ENCODE measurements around the gene KDELR1.

Gene KDELR1

DNA sequence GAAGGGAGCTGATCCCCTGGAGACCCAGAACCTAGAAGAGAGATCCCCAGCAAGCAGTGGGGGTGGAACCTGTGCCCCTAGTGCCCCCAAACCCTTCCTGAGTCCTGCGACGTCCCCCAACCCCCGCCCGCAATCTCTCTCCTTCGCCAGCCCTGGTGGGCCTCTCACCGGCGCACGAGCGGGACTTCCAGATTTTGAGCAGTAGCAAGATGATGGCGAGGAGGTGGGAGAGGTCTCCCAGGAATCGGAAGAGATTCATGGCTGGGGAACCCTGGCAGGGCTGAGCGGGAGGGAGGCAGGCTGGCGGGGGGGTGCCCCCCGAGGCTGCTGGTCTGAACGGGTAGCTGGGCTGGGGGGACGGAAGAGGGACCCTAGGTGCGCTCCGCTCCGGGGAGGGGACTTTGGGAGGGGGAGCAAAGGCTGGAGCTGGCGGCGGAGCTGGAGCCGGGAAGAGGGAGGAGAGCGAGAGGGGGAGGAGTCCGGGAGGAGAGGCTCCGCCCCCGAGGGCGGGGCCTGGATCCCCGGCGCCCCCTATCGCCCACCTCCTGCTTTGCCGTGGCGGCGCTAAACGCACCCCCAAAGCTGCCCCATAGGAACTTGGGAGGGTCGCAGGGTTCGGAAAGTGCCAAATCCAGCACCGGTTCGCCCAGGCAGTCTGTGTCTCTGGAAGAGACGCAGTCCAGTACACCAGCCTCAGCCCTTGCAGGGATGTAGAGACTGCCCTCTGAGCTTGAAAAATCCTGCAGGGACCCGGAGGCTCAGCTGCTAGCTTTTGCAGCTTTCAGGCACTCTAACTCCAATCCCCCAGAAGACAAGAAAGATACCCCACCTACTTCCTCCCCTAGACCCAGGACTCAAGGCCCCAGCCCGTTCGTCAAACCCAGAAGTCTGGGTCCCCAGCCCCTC is at the start of gene KDELR1:
Gene KDELR1, minus strand, starts transcription at position 452 of the 906 bp plus-strand sequence. Its CDS starts 193 bp downstream, at position 259.
- DNase-seq, result peak in 13 of 14 donors; percentile 27 to 82 (median 64)

DNA sequence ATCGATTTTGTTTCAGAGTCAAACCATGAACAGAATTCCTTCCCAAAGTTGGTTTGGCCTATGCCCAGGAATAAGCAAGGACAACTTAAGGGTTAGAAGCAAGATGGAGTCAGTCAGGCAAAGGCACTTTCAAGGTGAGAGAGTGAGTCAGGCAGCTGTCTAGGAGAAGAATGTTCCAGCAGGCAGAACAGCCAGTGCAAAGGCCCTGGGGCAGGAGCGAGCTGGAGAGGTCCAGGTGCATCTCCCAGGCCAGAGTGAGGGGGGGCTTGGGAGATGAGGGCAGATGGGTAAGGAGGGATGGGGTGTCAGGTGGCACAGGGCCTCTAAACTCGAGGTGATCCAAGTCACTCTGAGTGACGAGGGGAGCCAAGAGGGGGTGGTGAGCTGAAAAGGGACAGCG is 45.2 kb upstream of the KDELR1 start:
- DNase-seq, result no peak

DNA sequence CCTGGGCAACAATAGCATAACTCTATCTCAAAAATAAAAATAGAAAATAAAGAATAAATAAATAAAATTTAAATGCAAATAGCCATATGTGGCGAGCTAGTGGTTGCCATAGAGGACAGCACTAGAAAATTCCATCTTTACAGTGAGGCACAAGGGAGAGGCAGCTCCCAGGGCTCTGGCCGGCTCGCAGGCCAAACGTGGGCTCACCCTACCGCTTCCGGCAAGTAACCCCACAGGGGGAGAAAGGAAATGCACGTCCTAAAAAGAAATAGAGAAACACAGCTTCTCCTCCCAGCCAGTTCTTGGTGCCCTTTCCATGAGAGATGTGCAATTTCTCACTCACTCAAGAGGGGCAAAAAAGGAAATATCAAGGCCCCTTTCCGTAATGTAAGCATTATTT is 42.0 kb upstream of the KDELR1 start:
- DNase-seq, result no peak

DNA sequence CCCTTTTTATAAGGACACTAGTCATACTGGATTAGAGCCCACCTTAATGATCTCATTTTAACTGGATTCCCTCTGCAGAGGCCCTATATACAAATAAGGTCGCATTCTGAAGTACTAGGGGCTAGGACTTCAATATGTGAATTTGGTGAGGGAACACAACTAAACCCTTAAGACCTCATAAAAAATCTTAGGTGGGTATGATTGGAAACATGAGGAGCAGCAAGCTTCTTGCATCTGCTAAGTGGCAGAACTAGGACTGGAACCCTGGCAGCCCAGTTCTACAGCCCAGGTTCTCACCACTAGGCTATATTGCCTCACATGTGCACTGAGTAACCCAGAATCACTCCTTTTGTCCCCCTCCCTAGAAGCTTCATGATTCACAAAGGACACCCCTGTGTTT is 37.3 kb upstream of the KDELR1 start:
- DNase-seq, result no peak

DNA sequence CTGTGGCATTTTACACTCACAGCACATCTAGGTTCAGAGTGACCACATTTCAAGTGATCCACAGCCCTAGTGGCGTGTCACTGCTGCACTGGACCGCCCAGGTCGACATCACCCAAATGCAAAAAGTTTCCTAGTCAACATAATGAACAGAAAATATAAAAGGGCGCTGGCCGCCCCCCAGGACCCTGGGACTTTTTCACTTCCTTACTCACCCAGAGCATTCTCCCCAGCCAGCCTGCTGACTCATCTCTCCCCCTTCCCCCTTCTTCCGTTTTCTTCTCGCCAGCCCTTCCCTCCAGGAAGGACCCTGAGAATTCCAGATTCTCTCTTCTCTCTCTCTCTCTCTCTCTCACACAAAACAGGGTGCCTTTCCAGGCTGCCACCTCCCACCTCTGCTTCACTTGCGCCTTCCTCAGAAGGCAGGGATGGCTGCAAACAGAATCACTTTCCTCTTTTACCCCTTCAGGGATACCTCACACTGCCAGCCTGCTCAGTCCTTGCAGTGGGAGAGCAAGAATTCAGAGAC is 33.4 kb upstream of the KDELR1 start:
- peak in 6 of 14 donors; percentile 7 to 49 (median 17) for DNase-seq

DNA sequence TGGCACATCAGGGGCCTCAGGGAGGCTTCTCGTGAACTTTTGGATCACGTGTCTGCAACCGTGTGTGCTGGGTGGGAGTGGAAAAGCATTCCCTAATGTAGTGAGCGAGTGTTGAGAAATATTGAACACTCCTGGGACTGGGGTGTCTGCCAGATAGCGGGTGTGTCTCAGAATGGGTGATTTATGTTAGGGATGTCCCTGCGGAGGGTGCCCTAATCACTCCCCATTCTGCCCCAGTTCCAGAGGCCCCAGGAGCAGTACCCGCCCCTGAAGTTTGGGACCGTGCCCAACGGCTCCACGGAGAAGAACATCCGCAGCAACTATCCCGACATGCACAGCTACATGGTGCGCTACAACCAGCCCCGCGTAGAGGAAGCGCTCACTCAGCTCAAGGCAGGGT is 30.2 kb upstream of the KDELR1 start:
- DNase-seq, result no peak

DNA sequence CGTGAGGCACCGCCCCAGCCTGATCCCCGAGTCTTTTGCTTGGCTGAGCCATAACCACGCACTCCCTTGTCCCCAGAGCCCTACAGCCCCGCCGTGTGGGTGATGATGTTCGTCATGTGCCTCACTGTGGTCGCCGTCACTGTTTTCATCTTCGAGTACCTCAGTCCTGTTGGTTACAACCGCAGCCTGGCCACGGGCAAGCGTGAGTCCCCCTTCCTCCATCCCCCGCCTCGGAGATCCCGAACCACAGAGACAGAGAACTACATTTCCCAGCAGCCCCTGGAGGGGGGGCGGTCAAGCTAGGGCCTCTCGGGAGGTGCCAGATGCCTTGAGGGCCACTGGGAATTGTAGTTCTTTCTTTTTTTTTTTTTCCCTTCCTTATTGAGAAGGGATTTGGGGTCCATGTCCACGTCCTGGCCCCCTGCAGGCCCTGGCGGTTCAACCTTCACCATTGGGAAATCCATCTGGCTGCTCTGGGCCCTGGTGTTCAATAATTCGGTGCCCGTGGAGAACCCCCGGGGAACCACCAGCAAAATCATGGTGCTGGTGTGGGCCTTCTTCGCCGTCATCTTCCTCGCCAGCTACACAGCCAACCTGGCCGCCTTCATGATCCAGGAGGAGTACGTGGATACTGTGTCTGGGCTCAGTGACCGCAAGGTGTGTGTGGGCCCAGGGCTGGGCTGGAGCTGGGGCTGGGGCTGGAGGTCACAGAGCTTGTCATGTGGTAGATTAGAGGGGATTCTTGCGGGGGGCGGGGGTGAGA is 28.0 kb upstream of the KDELR1 start:
- DNase-seq, result peak in 7 of 14 donors; percentile 2 to 32 (median 9)

DNA sequence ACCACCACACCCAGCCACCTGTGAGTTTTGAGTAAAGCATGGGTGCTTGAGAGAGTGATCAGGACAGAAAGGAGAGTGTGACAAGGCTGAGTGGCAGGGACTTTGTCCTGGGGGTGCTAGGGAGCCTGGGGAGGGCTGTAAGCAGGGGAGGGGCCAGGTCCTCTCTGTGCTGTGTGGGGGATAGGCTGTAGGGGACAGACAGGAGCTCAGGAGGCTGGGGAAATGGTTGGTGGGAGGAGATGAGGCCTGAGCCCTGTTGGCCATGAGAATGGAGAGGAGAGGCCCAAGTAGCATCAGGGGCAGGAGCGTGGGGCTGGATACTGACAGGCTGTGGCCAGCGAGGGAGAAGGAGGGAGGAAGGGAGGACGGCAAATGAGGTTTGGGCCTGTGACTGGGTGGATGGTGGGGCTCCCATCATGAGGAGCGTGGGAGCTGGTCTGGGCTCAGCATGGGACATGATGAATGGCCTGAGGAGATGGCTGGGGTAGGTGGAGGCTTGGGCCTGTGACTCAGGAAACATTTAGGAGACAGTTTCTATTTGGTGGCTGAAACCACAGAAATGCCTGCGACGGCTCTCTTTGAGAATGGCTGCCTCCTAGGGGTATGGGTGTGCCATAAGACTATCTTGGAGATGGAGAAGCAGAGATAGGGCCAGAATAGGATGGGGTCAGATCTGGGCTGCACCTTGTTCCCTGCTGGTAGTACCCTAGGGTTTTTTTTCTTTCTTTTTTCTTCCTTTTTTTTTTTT is 27.1 kb upstream of the KDELR1 start:
- DNase-seq, result no peak

DNA sequence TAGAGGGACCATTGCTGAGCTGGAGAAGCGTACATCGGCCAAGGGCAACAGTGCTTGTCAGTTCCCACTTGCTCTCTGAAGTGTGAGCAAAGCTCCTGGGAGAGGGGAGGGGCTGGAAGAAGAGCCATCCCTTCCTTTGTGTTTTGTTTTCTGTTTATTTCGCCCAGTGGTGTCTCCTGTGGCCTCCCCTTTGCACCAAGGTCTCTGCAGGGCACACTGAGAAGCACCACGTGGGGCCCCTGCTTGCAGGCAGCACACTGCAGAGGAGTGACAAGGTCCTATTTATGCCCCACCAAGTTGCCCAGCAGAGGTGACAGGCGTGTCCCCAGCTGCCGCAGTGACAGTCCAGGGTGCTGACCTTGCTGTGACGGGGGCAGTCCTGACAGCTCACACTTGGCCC is 26.1 kb upstream of the KDELR1 start:
- no peak for DNase-seq

DNA sequence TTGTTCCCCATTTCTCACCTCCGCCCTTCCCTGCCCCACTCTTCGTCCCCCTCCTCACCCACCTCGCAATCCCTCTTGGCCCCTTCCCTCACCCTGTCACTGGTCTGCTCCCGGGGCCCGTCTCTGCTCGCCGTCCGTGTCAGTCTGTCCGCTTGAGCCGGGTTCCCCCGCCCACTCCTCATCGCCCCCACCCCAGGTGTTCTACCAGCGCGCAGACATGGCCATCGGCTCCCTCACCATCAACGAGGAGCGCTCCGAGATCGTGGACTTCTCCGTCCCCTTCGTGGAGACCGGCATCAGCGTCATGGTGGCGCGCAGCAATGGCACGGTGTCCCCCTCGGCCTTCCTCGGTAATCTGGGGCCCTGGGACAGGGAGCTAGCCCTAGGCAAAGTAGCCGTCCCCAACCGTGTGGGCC is 24.5 kb upstream of the KDELR1 start:
- no peak for DNase-seq

DNA sequence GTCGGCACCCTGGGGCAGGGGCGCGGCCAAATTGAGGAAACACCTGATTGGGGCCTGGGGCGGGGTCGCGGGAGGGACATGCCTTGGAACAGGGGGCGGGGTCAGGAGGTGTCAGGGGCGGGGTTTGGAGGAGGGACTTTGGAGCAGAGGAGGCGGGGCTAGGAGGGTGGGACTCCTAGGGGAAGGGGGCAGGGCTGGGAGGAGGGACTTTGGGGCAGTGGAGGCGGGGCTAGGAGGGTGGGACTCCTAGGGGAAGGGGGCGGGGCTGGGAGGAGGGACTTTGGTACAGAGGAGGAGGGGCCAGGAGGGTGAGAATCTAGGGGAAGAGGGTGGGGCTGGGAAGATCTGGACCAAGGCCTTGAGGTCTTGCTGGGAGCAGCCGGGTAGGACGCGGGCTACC is 24.0 kb upstream of the KDELR1 start:
- DNase-seq, result peak in 6 of 14 donors; percentile 11 to 29 (median 14)

DNA sequence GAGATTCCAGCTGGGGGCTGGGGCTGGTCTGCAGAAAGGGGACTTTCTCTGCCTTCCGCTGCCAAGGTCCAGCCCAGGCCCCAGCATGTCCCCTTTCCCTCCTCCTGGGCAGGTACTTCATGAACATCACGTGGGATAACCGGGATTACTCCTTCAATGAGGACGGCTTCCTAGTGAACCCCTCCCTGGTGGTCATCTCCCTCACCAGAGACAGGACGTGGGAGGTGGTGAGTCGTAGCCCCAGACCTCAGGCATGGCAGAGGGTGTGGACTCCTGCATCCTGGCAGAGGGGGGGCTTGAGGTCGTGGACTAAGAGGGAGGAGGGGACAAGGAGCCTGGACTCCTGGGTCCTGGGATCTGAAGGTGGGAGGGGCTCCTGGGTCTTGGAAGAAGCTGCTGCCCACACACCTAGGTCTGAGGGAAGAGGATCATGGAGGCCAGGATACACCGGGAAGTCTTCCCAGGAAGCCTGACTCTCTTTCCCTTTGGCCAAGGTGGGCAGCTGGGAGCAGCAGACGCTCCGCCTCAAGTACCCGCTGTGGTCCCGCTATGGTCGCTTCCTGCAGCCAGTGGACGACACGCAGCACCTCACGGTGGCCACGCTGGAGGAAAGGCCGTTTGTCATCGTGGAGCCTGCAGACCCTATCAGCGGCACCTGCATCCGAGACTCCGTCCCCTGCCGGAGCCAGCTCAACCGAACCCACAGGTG is 22.7 kb upstream of the KDELR1 start:
- DNase-seq, result no peak

DNA sequence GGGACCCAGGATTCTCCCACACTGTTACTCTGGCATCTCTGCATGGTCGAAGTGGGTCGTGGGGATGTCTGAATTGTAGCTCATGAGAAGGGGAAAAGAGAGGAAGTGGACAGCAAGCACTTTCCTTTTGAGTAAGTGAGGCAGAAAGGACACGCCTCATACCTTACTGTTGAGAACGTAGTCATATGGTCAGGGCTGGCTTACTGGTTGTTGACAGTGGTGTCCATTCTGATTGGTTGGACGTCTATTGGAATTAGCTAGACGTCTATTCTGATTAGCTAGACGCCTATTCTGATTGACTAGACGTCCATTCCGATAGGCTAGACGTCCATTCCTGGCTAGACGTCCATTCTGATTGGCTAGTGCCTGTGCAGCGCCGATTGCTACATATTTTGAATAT is 14.5 kb upstream of the KDELR1 start:
- DNase-seq, result no peak

DNA sequence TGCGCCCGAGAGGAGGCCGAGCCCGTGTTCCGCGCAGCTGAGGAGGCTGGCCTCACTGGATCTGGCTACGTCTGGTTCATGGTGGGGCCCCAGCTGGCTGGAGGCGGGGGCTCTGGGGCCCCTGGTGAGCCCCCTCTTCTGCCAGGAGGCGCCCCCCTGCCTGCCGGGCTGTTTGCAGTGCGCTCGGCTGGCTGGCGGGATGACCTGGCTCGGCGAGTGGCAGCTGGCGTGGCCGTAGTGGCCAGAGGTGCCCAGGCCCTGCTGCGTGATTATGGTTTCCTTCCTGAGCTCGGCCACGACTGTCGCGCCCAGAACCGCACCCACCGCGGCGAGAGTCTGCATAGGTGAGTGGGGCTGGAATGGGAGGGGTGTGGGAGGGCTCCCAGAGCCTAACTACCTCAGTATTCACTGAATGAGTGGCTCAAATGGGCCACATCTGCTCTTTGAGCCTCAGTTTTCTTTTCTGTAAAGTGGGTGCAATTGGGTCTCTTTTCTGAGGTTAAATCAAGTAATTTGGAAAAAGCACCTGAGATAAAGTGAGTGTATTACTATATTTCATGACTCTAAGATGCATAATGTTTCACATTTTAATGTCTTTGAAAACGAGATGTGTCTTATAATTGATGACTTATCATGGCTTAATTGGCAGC is 13.8 kb upstream of the KDELR1 start:
- DNase-seq, result no peak

DNA sequence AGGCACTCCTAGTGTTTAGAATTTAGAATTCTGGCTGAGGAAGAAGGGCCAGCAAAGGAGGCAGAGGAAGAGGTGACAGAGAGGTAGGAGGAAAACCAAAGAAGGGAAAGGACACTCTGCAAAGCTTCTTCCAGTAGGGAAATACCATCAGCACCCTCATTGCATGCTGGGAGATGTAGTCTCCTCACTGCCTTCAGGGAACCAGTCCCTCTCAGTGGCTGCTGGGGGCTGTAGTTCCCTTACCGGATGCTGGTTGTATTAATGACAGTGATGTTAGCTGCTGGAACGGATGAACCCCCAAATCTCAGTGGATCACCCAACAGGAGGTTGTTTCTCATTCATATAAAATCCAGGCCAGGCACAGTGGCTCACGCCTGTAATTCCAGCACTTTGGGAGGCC is 12.3 kb upstream of the KDELR1 start:
- peak in 6 of 14 donors; percentile 2 to 27 (median 9) for DNase-seq

DNA sequence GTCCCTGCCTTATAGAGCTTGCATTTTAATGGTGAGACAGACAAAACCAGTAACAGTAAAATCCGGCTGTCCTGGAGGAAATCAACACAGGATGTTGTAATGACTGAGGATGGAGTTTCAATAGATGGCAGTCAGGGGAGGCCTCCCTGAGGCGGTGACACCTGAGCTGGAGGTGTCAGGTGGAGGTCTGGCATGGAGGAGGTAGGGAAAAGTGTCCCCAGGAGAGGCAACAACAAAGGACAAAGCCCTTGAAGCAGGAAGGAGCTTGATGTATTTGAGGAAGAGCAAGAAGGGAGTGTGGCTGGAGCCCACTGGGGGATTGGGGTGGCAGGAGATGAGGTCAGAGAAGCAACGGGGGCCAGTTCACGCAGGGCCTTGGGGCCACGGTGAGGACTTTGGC is 9.9 kb upstream of the KDELR1 start:
- no peak for DNase-seq

DNA sequence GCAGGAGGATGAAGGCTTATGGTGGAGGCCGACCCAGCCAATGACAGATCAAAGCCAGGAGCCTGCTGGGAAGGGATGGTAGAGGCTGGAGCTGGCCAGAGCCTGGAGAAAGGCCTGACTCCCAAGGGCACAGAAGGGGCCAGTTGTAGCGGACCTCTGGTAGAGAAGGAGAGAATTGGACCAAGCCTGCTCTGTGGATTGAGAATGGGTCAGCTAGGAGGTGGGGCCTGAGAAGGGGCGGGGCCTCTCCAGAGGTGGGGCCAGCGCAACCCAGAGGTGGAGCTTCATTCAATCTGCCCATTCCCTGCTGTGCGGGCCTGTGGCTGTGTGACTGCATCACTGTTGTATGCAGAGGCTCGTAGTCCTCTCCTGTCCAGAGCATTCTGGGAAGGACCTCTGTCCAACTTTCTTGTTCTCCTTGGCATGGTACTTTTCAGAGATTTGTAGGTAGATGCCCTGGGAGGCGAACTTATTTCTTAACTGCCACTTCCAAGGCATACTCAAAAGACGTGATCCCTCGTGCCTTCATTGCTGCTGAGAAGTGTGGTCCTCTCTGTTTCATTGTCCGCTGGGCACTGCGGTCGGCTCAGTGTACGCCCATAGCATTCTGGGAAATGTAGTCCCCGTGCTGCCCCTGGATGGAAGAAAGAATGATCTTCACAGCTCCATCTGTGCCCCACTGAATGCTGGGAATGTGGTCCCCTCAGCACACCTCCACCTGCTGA is 8.8 kb upstream of the KDELR1 start:
- peak in 1 of 14 donors; percentile 20 for DNase-seq

DNA sequence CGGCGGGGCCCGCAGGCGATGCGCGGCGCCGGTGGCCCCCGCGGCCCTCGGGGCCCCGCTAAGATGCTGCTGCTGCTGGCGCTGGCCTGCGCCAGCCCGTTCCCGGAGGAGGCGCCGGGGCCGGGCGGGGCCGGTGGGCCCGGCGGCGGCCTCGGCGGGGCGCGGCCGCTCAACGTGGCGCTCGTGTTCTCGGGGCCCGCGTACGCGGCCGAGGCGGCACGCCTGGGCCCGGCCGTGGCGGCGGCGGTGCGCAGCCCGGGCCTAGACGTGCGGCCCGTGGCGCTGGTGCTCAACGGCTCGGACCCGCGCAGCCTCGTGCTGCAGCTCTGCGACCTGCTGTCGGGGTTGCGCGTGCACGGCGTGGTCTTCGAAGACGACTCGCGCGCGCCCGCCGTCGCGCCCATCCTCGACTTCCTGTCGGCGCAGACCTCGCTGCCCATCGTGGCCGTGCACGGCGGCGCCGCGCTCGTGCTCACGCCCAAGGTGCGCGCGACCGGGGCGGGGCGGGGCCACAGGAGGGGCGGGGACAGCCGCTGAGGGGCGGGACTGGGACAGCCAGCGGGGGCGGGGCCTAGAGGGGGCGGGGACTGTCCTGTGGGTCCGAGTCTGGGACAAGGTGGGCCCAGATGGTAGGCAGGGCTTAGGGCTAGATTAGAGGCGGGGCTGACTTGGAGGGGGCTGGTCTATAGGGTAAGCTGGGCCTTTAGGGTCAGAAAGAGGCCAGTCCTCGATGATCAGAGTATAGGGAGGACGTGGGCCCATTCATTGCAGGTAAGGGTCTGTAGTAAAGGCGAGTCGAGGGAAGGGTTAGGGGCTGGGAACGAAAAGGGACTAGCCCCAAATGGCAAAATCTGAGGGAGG is 7.3 kb upstream of the KDELR1 start:
- DNase-seq, result peak in 8 of 14 donors; percentile 7 to 44 (median 14)

DNA sequence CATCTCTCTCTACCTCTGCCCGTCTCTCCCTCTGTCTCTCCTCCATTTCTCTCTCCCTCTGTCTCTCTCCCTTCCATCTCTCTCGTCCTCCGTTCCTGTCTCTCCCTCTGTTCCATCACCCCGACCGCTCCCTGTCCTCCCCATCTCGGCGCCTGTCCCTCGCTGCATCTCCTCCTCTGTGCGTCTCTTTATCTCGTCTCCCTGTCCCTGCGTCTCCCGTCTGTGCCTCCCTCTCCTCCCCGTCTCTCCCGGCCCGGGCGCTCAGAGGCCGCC is 6.7 kb upstream of the KDELR1 start:
- DNase-seq, result no peak

All from C1 segment of cervical spinal cord (tissue), 14 donors.